HG03521 (cell line): ENCODE measurements around the gene SOX13.

Source experiments
- ATAC-seq: cut with Tn5 transposase; IDR thresholded peaks from one replicate; pipeline ENCODE4 v1.9.1; 2021; ENCODE audit warnings: mild to moderate bottlenecking, moderate library complexity; ENCODE audit not compliant: unreplicated experiment

Gene SOX13

GRCh38 chr1:204105131-204105515 lies 32.2 kb downstream of the SOX13 start:
- ATAC-seq = no peak

GRCh38 chr1:204106825-204107224 lies 33.9 kb downstream of the SOX13 start:
- ATAC-seq = no peak

- no peak for ATAC-seq
Observed at GRCh38 chr1:204107892-204108291, 35.0 kb downstream of the SOX13 start.

DNA sequence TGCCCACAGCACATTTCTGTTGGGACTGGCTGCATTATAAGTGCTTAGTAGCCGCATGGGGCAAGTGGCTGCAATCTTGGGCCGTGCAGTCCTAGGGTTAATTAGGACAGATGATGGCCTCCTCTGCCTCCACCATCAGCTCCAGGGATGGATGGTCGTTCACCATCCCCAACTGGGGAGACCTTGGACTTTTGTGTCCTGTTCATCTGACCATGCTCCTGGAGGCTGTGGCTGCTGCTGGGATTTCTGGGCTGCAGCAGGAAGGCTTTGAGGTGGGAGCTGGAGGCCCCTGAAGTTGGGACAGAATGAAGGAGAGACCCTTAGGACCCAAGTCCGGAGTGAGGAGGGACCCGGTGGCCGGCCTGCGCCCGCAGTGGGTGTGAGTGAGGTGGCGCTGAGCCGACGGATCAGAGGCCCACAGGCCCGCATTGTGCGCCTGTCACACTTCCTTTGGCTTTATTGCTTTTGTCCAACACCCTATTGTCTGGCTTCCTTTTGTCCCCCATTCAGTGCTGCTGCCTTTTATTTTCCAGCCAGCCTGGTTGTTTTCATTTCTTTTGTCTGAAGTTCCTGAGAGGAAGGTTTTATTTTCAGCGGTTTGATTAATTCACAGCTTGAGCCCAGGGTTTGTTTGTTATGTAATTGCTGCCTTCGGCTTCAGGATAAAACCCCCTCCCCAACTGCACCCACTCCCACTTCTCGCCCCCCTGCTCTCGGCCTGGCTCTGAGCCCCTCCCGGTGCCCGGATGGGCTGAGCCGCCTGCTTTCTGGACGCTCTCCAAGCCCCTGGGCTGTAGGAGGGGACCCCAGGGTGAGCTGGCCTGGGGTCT lies 35.6 kb downstream of the SOX13 start:
- no peak for ATAC-seq

DNA sequence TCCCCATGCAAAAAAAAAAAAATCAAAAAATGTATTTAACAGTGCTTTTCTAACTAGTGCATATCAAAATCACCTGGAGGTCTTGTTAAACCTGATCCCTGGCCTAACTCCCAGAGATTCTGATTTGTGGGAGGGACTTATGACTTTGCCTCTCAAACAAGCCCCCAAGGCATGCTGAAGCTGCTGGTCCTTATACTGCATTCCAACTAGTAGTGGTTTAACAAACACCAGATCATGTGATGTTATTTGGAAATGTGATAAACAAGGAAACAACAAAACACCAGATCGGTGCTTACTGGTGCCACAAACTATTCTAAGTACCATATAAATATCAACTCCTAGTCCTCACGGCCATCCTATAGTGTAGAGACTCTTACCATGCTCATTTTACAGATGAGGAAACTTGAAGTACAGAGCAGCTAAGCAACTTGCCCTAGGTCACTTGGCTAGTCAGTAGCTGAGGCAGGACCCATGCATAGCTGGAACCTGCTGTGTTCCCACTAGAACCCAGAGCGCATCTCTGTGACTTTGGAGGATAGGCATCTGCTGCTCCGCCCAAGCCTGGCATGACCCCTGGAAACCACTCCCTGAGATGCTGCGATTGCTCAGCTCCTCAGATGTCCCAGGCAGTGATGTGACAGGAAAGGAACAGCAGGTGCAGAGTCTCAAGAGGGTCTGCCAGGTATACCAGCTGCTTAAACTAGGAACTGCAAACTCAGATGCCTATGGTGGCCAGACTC lies 38.1 kb downstream of the SOX13 start:
- no peak for ATAC-seq

GRCh38 chr1:204112876-204113730 lies 40.2 kb downstream of the SOX13 start:
- no peak for ATAC-seq

DNA sequence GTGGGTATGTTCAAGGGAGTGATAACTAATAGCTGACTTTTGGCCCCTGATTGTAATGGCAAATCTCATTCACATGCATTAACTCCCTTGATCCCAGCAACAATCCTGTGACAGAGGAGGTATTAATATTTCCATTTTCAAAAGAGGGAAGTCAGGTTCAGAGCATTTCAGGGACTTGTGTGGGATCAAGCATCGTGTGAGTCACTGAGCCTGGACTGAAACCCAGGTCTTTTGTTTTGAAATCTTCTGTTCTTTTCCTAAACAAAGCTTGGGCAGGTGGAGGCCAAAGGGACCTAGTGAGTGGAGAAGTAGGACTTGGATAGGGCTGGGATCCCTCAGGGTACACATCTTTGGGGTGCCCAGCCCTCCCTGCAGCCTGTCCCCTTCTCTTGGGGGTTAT lies 41.0 kb downstream of the SOX13 start:
- no peak for ATAC-seq

GRCh38 chr1:204114606-204115005 lies 41.7 kb downstream of the SOX13 start:
- ATAC-seq = no peak

- no peak for ATAC-seq
Observed at GRCh38 chr1:204115116-204115515, 42.2 kb downstream of the SOX13 start.

DNA sequence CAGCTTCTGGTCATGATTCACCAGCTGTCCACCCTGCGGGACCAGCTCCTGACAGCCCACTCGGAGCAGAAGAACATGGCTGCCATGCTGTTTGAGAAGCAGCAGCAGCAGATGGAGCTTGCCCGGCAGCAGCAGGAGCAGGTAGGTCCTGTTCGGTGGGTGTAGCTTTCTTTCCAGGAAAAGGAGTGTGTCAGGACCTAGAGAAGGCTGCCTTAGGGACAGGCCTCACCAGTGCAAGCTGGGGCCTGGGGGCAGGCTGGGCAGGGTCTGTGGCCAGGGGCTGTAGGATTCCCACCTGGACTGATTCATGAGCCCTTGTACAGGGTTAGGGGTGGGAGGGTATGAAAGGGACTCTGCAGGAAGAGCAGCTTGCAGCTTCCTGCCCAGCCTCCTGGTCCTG lies 43.6 kb downstream of the SOX13 start:
- no peak for ATAC-seq

DNA sequence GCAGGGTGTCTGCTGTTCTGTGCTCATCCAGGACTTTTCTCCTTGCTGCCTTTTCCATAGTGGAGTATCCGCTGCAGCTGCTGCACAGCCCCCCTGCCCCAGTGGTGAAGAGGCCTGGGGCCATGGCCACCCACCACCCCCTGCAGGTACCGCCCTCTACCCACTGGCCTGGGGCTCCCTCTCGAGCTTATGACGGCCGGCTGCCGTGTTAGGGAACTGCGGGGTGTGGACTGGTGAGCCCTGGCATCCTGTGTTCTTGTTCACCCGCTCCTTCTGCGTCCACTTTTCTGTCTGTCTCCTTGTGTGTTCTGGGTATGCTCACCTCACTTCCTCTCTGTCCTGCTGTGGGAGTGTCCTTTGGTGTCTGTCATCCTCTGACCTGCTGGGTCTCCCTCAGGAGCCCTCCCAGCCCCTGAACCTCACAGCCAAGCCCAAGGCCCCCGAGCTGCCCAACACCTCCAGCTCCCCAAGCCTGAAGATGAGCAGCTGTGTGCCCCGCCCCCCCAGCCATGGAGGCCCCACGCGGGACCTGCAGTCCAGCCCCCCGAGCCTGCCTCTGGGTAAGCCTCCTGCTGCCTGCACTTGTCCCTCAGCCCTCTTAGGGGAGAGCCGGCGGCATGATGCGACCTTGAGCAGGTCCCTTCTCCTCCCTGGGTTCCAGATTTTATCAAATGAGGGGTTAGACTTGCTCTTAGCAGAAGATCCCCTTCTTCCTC lies 49.1 kb downstream of the SOX13 start:
- ATAC-seq = no peak

DNA sequence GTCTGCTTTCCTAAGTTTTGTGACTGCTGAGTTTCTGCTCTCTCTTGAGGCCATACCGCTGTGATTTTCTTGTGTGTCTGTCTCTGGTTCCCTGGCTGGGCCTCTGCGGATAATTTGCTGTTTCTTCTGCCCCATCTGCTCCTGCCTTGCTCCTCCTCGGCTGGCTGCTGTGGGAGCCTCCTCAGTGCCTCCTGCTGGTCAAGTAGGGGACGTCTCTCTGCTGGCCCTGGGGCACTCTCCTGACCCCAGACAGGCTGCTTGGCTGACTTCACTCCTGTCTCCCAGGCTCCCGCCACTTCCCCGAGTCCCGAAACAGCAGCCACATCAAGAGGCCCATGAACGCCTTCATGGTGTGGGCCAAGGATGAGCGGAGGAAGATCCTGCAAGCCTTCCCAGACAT lies 50.5 kb downstream of the SOX13 start:
- ATAC-seq = no peak

DNA sequence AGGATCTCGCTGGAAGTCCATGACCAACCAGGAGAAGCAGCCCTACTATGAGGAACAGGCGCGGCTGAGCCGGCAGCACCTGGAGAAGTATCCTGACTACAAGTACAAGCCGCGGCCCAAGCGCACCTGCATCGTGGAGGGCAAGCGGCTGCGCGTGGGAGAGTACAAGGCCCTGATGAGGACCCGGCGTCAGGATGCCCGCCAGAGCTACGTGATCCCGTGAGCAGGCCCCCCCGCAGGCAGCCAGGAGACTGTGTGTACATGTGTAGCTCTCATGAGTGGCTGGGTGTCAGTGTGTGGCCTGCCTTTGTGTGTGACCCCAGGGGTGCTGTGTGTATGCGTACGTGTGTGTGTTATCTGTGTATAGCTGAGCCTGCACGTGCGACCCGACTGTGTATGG lies 51.7 kb downstream of the SOX13 start:
- no peak for ATAC-seq

DNA sequence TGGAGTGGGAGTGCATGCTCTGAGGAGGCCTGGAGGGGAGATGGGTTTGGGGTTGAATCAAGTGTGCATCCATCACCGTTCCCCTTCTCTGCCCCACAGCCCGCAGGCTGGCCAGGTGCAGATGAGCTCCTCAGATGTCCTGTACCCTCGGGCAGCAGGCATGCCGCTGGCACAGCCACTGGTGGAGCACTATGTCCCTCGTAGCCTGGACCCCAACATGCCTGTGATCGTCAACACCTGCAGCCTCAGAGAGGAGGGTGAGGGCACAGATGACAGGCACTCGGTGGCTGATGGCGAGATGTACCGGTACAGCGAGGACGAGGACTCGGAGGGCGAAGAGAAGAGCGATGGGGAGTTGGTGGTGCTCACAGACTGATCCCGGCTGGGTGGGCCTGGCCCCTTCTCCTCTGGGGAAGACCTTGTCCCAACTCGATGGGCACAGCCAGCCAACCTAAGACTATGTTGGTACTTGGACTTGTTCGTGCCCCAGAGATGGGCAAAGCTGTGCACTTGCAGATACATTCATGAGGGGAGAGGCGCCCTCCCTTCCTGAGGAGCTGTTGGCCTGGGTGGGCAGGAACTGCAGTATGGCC lies 52.9 kb downstream of the SOX13 start:
- no peak for ATAC-seq

DNA sequence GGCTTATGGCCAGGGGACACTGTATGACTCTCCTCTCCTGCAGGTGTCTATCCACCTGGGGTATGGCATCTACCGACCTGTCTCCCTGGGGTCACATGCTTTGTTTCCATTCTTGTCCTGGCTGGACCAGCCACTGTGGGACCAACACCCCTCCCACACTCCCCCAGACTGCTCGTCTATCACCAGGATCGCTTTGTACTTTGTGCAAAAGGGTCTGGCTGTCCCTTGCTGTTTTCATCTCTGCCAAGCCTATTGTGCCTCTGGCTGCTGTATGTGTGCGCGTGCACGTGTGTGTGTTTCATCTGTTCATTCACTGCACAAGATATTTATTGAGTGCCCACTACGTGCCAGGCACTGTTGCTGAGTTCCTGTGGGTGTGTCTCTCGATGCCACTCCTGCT lies 53.5 kb downstream of the SOX13 start:
- no peak for ATAC-seq

DNA sequence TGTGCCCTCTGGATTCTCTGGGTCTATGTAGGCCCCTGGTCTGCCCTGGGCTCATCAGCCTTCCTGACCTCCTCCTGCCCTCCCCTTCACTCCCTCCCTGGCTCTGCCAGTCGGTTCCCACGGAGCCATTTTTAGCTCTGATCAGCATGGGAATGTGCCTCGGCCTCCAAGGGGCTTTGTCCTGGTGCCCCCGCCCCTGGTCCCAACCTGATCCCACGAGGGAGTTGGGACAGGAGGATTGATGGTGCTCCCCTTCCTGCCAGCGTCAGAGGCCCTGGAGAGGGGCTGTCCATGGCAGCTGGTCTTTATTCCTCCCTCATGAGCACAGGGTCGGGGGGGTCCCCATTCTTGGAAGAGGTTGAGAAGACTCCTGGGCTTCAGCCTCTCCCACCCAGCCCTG lies 54.0 kb downstream of the SOX13 start:
- ATAC-seq = no peak

DNA sequence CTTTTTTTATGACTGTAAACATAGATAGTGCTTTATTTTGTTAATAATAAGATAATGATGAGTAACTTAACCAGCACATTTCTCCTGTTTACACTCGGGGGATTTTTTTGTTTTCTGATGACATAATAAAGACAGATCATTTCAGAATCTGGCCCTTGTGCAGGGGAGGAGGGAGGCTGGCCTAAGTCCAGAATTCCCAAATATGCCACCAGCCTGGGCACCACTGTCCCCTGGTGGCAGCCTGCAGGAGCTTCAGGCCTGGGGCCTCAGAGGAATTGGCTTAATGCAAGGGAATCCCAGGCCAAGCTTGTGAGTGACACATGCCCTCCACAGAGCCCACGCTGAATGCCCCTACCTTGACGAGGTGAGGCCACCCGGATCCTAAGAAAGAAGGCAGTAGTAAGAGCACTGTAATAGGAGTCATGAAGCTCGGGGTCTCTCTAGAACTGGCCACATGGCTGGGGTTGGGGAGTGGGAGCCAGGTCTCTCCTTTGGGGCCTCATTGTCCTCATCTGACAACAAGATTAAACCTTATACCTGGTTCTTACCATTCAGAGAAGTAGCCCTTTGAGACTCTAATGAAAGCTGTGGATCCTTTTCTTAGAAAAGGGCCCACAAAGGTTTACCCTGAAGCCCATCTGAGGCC lies 54.8 kb downstream of the SOX13 start:
- no peak for ATAC-seq

DNA sequence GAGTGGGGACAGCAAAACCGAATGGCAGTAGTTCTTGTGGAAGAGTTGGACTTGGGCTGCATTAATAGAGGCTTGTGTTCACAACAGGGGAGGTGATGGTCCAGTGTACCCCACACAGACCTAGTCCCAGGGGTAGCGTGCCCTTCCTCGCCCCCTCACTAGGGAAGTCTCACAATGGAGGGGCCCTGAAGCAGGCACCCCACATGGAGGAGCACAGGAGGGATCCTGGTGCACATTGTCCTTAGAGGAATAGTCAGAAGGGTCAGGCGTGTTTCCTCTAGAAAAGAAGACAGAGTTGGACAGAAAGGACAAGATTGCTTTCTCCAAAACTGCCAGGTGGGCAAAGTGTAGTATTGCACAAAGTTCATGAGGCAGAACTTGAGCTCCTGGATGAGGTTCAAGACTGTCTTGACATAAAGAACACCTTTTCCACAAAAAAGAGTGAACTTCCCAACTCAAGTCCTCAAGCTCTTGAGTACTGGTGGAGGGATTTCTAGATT lies 55.6 kb downstream of the SOX13 start:
- no peak for ATAC-seq

DNA sequence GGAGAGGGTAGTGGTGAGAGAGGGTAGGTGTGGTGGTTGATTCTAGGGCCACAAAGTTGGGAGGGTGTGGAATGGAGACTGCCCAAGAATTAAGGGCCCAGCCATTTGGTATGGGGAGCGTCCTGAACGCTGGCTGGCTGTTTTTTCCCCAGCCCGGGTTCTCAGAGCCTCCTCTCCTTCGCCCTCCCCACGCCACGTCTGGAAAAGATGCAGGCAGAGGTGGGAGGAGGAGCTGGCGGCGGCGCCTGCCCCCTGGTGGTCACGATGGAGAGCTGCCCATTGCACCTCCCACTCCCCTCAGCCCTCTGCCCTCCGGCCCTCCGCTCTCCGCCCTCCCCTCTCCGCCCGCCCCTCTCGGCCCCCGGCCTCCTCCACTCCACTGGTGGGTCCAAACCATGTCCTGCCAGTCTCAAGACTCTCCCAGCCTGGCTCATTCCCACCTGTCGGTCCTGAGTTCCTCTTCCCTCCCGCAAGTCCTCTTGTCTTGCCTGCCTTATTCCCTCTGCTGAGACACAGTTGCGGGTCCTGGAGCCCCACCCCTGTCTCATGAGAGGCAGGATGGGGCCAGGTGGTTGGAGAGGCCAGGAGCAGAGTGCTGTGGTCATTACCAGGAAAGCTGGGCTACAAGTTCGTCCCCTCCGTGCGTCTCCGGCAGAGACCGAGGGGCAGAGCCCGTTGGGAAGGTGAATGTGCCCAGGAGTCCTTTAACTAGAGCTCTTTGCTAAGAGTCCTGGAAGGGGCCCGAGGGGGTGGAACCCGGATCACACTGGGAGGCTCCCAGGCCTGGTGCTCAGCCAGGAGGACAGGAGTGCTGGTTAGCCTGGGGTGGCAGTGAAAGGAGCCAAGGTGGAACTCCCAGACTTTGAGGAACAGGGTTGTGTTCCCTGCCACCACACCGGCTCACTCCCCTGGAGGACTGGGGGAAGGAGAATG lies 56.3 kb downstream of the SOX13 start:
- no peak for ATAC-seq
